ENCODE measurements around the gene HOXA3.

DNA sequence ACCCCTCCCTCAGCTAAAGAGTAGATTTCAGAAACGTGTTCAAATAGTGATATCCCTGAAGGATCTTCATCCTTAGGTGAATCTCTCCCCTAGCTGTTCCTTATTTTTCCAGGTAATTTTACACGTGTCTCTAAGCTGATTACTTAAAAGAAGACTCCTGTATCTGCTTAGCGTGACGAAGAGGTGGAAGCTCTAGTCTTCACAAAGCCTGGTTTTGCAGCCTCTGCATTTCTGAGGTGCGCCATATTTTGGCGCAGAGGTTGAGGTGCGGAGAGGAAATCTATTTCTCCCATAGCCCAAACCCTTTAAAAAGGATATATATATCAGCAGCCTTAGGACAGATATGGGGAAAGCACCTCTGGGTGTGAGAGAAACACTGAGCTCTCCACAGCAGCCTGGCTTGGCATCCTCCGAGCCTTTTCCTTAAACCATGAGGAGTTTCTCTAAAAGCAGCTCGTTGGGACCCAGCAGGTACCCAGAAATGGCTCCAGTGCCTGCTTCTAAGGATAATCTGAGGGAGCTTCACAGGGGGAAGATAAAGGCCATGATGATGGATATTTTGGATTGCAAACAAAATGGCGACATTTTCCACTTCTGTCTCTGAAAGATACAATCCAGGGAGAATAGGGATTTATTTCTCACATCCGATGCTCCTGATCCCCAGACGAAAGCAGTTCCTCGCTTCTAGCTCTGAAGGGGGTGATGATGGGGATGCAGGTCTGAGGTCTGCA, 46.9 kb downstream of the HOXA3 start:
- TF ChIP-seq FOXM1 (IDR thresholded peaks at IDR 0.05; ENCODE audit: low read depth, low read length) (no peak), TAF1 (IDR thresholded peaks at IDR 0.05; ENCODE audit: borderline replicate concordance, low read depth, low read length) (no peak), ZBTB33 (IDR thresholded peaks at IDR 0.05) (no peak), BMI1 (IDR thresholded peaks at IDR 0.05; ENCODE audit: borderline replicate concordance) (no peak), KDM1A (IDR thresholded peaks at IDR 0.05; ENCODE audit: borderline replicate concordance) (no peak), MLLT1 (IDR thresholded peaks at IDR 0.05) (no peak), SP1 (IDR thresholded peaks at IDR 0.05; ENCODE audit: low read depth, low read length) (no peak), ETV6 (conservative IDR thresholded peaks at IDR 0.05 in 1 of 2, IDR thresholded peaks at IDR 0.05 in 1 of 2; ENCODE audit: borderline replicate concordance in 1 of 2, low read depth in 1 of 2) (no peak), FOXK2 (IDR thresholded peaks at IDR 0.05) (no peak)
- TF ChIP-seq, protein P1, sequence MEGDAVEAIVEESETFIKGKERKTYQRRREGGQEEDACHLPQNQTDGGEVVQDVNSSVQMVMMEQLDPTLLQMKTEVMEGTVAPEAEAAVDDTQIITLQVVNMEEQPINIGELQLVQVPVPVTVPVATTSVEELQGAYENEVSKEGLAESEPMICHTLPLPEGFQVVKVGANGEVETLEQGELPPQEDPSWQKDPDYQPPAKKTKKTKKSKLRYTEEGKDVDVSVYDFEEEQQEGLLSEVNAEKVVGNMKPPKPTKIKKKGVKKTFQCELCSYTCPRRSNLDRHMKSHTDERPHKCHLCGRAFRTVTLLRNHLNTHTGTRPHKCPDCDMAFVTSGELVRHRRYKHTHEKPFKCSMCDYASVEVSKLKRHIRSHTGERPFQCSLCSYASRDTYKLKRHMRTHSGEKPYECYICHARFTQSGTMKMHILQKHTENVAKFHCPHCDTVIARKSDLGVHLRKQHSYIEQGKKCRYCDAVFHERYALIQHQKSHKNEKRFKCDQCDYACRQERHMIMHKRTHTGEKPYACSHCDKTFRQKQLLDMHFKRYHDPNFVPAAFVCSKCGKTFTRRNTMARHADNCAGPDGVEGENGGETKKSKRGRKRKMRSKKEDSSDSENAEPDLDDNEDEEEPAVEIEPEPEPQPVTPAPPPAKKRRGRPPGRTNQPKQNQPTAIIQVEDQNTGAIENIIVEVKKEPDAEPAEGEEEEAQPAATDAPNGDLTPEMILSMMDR (IDR thresholded peaks at IDR 0.05 in 2 of 3, conservative IDR thresholded peaks at IDR 0.05 in 1 of 3; ENCODE audit: control insufficient read depth in 2 of 3, extremely low read depth in 1 of 3, insufficient read depth in 1 of 3, low read depth in 3 of 3, low read length in 3 of 3): no peak
- TF ChIP-seq, protein P2, sequence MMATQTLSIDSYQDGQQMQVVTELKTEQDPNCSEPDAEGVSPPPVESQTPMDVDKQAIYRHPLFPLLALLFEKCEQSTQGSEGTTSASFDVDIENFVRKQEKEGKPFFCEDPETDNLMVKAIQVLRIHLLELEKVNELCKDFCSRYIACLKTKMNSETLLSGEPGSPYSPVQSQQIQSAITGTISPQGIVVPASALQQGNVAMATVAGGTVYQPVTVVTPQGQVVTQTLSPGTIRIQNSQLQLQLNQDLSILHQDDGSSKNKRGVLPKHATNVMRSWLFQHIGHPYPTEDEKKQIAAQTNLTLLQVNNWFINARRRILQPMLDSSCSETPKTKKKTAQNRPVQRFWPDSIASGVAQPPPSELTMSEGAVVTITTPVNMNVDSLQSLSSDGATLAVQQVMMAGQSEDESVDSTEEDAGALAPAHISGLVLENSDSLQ (IDR thresholded peaks at IDR 0.05): no peak

All from GM12878 (cell line).